GM20000 (cell line): Measurements from ENCODE around the gene KLK5.
"Not testable (repeated sequence)": the region's sequence is repeated elsewhere in the genome, so short reads cannot be mapped to it uniquely, and the experiment has no call there.

Experiments
- DNase-seq: peaks from one replicate; pipeline ENCODE4 v3.0.0; 2012; ENCODE audit warnings: low spot score
- CTCF ChIP-seq: IDR thresholded peaks from 2 replicates; pipeline ENCODE4 v1.5.1; 2012; ENCODE audit warnings: mild to moderate bottlenecking, control low read depth; ENCODE audit errors: extremely low read depth, missing control alignments

The KLK5 gene

GRCh38 chr19:50994129-50994528 lies 41.3 kb upstream of the KLK5 start:
- no peak for TF ChIP-seq CTCF
- DNase-seq = no peak

DNA sequence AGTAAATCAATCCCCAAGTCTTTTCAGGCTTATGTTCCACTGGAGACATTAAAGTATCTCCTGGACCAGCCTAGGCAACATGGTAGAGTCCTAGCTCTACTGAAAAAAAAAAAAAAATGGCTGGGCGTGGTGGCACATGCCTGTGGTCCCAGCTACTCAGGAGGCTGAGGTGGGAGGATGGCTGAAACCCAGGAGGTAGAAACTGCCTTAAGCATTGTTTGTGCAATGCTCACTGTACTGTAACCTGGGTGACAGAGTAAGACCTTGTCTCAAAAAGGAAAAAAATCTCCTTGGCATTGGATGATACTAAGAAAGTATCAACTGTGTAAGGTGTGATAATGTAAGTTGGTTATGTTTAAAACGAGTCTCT lies 39.8 kb upstream of the KLK5 start:
- DNase-seq = no peak
- TF ChIP-seq CTCF = no peak

- DNase-seq = not testable (repeated sequence)
These were observed 31.6 kb upstream of the KLK5 start for GRCh38 chr19:50984416-50984815.

DNA sequence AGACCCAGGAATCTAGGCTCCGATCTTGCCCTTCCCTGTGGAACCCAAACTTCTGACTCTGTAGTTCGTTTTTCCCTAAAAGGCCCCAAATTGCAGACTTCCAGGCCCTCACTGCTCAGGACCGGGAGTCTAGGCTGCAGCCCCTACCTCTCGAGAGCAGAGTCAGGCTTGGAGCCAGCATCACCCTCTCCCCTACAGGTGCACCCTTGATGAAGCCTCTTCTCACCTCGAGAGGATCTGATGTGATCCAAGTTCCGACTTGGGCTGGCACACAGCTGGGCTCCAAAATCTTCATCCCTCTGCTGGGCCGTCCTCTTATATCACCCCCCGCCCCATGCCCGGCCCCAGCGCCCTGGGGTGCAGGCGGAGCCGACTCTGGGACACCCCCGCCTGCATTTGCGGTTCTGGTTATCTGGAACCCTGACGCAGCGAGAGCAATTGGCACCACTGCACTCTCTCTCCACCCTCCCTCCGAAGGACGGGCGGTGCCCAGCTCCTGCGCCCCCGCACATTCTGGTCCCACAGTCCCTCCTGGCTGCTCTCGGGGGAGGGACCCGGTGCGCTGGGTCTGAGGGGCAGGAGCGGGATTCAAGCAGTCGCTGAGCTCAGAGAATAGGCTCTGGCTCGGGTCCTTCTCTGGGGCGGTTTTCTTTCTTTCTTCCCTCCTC lies 30.9 kb upstream of the KLK5 start, which contains the start of gene KLK7:
Gene KLK7 (minus strand): TSS at position 293 of the 668 bp plus-strand sequence. CDS start 1,518 bp downstream, outside the sequence.
- no peak for TF ChIP-seq CTCF
- no peak for DNase-seq

DNA sequence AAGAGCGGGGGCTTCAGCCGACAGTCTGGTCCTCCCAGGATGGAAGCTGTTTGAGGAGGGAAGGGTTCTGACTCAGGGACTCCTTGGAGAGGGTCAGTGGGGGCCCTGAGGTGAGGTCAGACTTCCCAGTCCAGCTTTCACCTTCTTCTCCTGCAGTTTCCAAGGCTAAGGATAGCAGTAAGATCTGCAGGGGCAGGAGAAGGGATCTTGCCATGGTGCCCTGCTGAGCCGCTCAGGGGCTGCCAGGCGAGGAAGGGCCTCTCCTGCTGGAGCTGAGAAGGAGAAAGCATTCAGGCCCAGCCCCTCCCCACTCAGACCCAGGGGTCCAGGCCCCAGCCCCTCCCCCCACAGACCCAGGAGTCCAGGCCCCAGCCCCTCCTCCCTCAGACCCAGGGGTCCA lies 29.3 kb upstream of the KLK5 start:
- no peak for DNase-seq
- no peak for TF ChIP-seq CTCF

GRCh38 chr19:50981587-50982146 lies 28.8 kb upstream of the KLK5 start:
- DNase-seq = no peak
- TF ChIP-seq CTCF = no peak

DNA sequence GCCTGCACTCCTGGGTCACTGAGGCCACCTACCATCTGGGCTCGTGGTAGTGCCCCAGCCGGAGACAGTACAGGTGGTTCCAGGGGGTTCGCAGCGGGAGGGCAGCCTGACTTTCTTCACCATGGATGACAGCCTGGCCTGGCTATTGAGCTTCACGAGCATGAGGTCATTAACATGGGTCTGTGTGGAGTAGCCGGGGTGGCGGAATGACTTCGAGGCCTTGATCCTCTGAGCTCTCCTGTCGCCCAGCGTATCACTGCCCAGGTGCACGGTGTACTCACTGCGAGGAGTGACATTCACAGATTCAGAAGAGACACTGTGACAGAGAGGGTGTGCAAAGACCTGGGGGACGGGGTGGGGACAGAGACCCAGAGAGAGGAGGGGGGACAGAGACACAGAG lies 27.4 kb upstream of the KLK5 start:
- no peak for TF ChIP-seq CTCF
- no peak for DNase-seq

GRCh38 chr19:50979758-50980157 lies 26.9 kb upstream of the KLK5 start:
- TF ChIP-seq CTCF = no peak
- DNase-seq = no peak
